Stimulated activated CD4-positive, alpha-beta T cell treated with anti-CD3 and anti-CD28 coated beads, TNF-alpha, amount 100 ng/mL, for 24 hours (primary cell): Measurements from ENCODE around the gene LAPTM4A.
"Not testable (repeated sequence)": the region's sequence is repeated elsewhere in the genome, so short reads cannot be mapped to it uniquely, and the experiment has no call there.

Source experiments
- DNase-seq, 3 experiments: peaks; one replicate each; pipeline ENCODE4 v3.0.0-alpha.2; 2020; ENCODE audit warnings: low read depth in 3 of 3

LAPTM4A gene

GRCh38 chr2:20076757-20077156, 25.3 kb upstream of the LAPTM4A start:
- no peak for DNase-seq

GRCh38 chr2:20074901-20075300, 23.5 kb upstream of the LAPTM4A start:
- DNase-seq, result no peak

DNA sequence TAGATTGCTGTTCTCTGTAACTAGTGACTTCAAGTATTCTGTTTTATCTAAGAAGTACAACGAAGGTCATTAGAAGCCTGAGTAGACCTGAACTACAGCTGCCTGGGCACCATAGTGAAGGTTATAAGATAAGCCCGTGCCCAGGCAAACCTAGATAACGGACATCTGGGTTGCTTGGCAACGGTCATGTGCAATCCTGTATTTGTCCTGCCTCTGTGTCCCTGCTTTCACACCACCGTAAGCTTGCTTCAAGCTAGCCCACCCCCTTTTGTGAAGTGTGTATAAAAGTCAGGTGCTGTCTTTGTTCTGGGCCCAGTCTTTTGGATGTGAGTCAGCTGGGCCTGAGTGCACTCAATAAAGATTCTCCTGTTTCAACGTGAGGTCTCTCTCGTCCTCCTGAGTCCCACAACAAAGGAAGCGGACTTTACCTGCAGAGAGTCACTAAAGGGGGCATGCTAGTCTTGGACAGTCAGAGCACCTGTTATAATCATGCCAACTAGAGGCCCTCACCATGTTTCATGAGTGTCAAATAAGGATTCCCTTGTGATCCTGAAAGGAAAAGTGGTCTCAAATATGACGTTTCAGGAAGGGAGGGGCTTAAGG, 22.7 kb upstream of the LAPTM4A start:
- not testable (repeated sequence) for DNase-seq

- DNase-seq, result no peak
Observed at GRCh38 chr2:20073460-20073859, 22.0 kb upstream of the LAPTM4A start.

DNA sequence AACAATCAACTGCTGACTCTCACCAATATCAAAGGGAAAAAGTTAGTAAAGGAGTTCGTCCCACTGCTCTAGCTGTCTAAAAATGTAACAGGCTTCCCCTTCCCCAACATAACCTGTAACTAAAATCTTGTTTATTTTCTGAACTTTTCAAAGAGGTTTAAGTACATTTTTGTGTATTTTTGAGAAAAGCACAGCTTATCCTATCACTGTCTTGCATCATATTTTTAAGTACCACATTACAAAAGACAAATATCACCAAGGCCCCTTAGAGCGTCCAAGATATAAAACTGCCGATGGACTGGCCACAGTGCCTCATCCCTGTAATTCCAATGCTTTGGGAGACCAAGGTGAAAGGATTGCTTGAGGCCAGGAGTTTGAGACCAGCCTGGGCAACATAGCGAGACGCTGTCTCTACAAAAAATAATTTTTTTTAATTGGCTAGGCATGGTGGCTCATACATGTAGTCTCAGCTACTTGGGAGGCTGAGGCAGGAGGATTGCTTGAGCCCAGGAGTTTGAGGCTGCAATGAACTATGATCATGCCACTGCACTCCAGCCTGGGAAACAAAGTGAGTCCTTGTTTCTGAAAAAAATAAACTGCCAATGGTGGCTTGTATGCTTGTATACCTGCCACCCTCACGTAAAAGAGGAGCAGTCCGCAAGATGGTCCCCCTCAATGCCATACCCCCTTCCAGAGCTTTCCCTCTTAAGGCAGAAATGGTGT, 21.2 kb upstream of the LAPTM4A start:
- no peak for DNase-seq

DNA sequence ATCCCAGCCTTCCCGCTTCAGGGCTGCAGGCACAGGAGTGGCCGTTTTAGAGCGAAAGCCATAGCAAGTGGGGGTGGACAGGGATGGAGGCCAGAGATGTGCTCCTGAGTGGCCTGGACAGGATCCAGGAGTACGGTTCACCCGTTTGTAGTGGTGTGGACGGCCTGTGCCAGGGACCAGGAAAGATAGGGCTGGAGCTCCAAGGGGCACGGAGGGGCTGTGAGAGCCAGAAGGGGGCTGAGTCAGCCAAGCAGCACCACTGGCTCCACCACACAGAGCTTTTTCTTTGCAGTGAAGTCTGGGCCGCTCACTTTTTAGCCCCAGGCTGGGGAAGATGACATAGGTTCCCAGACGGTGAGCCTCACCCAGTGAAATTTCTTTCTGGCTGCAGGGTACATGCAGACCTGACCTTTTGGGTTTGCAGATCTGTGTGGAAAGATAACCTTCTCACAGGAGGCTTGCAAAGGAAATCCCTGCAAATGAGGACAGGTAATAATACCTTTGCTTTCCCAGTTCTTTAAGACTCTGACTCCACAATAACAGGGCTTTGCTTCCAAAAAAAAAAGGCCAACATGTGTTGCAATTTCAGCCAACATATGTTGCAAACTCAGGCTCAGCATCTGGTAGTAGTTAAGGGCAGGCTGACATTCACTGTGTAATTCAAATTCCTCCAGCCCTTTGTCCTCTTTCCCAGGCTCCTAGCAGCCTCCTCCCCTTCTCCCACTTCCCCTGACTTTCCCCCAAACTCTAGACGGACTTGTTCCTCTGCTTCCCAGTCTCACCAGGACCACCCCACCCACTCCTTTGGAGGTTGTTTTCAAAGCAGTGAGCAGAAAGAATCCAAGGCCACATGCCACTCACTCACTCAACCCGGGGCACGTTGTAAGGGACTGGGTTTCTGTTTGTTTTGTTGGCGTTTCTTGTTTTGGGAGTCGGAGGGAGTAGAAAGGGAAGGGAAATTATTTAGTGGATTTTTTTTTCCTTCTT, 20.3 kb upstream of the LAPTM4A start:
- DNase-seq, result no peak

- DNase-seq, result no peak
Observed at GRCh38 chr2:20069756-20070155, 18.3 kb upstream of the LAPTM4A start.

DNA sequence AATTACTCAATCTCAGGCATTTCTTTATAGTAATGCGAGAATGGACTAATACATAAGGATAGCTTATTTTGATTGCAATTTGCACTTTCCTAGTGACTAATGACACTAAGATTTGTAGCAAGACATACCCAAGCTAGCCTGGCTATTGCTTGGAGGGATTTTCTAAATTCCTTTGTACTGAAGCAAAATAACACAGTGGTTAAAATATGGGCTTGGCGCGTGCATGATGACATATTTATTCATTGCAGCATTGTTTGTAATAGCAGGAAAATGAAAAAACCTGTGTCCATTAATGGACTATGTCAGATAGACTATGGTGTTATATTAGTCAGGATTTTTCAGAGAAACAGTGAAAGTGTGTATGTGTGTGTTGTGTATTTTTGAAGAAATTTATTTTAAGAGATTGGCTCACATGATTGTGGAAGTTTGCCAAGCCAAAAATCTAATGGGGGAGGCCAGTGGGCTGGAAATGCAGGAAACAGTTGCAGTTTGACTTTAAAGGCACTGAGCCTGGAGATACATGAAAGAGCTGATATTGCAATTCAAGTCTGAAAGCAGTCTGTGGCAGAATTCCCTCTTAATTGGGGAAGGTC, 16.7 kb upstream of the LAPTM4A start:
- DNase-seq, result no peak

DNA sequence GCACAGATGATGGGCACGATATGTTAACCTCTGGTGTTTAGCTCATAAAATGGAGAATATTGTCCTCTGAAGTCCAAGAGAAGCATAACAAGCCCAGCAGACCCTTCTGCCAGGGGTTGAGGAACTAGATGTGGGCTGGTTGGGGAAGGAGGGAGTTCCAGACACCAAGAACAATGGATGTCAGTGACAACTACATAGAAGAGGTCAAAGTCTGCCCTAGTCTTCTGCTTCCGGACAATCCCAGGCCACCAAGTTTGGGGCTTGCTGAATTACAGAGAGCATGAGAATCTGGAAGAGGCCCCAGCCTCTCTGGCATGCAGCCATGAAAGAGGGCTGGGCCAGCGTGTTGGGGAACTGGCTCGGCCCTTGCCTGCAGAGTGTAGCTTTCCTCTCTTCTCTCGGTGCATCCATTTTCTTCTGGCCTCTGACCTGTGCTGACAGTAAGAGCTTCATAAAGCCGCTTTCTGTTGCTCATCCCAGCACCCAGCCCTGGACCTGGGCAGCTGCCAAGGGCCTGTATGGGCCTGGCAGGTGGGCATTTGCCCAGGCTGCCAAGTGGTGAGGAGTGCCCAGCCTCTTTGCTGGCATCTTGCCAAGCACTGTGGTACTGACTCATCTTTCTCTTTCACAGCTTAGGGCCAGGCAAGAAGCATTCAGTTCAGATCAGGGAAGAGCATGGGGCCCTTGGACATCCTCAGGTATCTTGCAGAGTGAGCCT, 14.6 kb upstream of the LAPTM4A start:
- DNase-seq, result no peak

DNA sequence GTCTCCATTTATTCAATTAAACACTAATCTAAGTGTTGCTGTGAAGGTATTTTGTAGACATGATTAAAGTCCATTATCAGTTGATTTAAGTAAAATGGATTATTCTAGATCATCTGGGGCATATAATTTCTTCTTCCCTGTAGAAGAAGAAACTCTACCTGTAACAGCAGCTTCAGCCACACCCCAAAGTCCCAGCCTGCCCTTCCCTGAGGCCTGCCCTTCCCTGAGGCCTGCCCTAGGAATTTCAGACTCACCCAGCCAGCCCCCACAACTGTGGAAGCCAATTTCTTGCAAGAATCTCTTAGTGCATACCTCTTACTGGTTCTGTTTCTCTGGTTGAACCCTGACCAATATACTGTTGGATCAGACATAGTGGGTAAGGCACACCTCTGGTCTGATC, 13.4 kb upstream of the LAPTM4A start:
- no peak for DNase-seq

- DNase-seq, result no peak
Observed at GRCh38 chr2:20064421-20064820, 13.0 kb upstream of the LAPTM4A start.

DNA sequence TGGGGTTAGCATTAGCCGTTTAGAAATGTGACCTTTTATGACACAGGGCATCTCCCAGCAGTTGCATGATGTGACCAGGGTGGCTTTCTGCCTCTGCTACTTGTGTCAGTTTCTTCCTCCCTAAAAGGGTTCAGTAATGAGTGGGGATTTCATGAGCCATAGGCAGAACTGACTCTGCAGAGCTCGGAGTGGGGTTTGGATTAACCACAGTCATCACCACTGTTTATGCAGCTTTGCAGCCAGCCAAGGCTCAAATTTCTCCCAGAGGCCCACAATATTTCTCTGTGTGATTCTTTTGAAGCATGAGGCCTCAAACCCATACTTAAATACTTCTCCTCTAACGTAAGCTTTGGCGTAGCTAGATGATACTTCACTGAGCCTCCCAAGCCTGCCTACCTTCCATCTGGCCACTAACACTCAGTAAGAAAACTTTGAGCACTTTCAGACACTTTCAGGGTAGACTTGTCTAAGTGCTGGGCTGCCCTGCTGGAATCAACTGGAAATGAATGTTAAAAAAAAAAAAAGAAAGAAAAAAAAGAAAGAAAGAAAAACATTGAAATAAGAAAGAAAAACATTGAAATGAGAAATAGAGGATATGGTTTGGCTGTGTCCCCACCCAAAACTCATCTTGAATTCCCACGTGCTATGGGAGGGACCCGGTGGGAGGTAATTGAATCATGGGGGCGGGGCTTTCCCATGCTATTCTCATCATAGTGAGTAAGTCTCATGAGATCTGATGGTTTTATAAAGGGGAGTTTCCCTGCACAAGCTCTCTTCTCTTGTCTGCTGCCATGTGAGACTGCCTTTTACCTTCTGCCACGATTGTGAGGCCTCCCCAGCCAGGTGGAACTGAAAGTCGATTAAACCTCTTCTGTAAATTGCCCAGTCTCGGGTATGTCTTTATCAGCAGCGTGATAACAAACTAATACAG, 11.5 kb upstream of the LAPTM4A start:
- peak in 1 of 3 experiments; percentile 19 for DNase-seq

- DNase-seq, result no peak
Observed at GRCh38 chr2:20061940-20062339, 10.5 kb upstream of the LAPTM4A start.

- no peak for DNase-seq
Observed at GRCh38 chr2:20061476-20061875, 10.0 kb upstream of the LAPTM4A start.

DNA sequence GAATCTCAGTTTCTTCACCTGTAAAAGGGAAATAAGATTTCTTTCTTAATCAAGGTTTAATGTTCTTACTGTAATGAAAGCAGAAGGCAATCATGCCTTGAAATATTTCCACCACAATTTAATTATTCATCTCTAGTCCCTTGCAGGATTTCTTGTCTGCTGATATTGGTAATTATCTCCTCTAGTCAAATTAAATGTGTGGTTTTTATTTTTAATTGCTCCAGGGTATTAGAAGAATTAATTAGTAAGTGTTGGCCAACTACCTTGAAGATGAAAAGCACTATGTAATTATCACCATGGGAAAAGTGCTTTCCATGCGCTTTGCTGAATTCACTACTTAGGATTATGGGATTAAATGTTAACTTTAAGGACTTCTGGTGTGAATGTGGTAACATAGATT, 8.7 kb upstream of the LAPTM4A start:
- no peak for DNase-seq

DNA sequence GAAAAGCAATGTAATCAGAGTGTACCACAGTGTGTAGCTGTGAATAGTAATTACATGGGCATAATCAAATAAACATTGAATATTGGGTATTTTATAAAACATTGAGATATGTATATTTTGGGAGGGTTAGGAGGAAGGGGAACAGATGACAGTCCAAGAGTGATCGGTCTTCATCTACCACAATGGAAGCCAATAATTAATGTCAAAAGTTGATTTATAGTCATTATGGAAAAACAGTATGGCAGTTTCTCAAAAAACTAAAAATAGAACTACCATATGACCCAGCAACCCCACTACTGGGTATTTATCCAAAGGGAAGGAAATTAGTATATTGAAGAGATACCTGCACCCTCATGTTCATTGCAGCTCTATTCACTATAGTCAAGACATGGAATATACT, 5.8 kb upstream of the LAPTM4A start:
- no peak for DNase-seq

- DNase-seq, result no peak
Observed at GRCh38 chr2:20054931-20055330, 3.5 kb upstream of the LAPTM4A start.

DNA sequence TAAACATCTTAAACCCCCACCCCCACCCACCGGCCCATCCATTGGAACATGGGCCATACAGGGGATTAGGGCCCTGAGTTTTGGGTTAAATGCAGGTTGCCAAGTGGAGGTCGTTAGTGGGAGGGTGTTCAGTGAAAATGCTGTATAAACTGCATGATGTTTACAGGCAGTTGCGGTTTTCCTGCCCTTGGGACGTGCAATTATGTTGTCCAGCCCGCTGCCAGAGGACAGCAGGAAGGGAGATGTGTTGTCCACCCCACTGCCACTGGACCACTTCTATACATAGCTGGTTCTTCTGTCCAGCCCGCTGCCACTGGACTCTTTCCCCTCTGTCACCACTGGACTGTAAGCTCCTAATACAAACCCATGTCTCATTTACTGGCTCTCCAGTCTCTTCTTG, 2.7 kb upstream of the LAPTM4A start:
- DNase-seq, result no peak

DNA sequence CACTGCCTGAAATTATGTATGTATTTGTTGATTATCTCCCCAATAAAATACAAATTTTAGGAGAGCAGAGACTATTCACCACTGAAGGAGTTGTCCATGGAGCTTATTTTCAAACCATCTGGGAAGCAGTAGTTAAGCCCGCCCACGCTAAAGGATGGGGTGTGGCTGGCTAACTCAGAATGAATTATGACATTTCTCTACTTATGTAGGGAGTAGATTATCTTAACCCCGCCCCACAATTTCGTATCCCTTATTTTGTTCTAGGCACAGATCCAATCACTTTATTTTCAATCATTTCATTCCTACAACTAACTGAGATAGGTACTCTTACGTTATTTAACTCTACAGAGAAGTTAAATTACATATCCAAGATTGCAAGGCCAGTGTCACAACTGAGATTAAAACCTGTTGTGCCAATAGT, 1.4 kb upstream of the LAPTM4A start:
- DNase-seq, result no peak

- DNase-seq, result no peak
Observed at GRCh38 chr2:20052229-20052851, 912 bp upstream of the LAPTM4A start.
